HG03196 (cell line): ENCODE data around the gene FBXL20.
"Not testable (repeated sequence)": the region's sequence is repeated elsewhere in the genome, so short reads cannot be mapped to it uniquely, and the experiment has no call there.

Source experiments
- ATAC-seq: cut with Tn5 transposase; IDR thresholded peaks from one replicate; pipeline ENCODE4 v1.9.1; 2021; ENCODE audit not compliant: unreplicated experiment

Gene FBXL20

GRCh38 chr17:39391448-39391847, 10.0 kb downstream of the FBXL20 start:
- no peak for ATAC-seq

GRCh38 chr17:39385040-39385439, 16.4 kb downstream of the FBXL20 start:
- no peak for ATAC-seq

GRCh38 chr17:39380144-39380543, 21.3 kb downstream of the FBXL20 start:
- no peak for ATAC-seq

GRCh38 chr17:39376434-39376833, 25.0 kb downstream of the FBXL20 start:
- ATAC-seq, result no peak

GRCh38 chr17:39367805-39368204, 33.6 kb downstream of the FBXL20 start:
- ATAC-seq, result not testable (repeated sequence)

GRCh38 chr17:39365872-39366271, 35.6 kb downstream of the FBXL20 start:
- ATAC-seq, result no peak

- no peak for ATAC-seq
Observed at GRCh38 chr17:39365242-39365641, 36.2 kb downstream of the FBXL20 start.

- ATAC-seq, result no peak
Observed at GRCh38 chr17:39364236-39365025, 37.0 kb downstream of the FBXL20 start.

GRCh38 chr17:39361064-39361463, 40.4 kb downstream of the FBXL20 start:
- no peak for ATAC-seq

- ATAC-seq, result no peak
Observed at GRCh38 chr17:39360537-39360936, 40.9 kb downstream of the FBXL20 start.

GRCh38 chr17:39359994-39360393, 41.4 kb downstream of the FBXL20 start:
- no peak for ATAC-seq

- no peak for ATAC-seq
Observed at GRCh38 chr17:39357986-39358385, 43.4 kb downstream of the FBXL20 start.

GRCh38 chr17:39357488-39357887, 43.9 kb downstream of the FBXL20 start:
- ATAC-seq, result no peak

GRCh38 chr17:39352986-39353385, 48.4 kb downstream of the FBXL20 start:
- ATAC-seq, result no peak

- ATAC-seq, result no peak
Observed at GRCh38 chr17:39352511-39352910, 48.9 kb downstream of the FBXL20 start.

GRCh38 chr17:39351508-39351907, 49.9 kb downstream of the FBXL20 start:
- no peak for ATAC-seq

GRCh38 chr17:39349246-39349645, 52.2 kb downstream of the FBXL20 start:
- no peak for ATAC-seq

GRCh38 chr17:39346863-39347262, 54.6 kb downstream of the FBXL20 start:
- ATAC-seq, result not testable (repeated sequence)

- ATAC-seq, result no peak
Observed at GRCh38 chr17:39341541-39341940, 59.9 kb downstream of the FBXL20 start.

- ATAC-seq, result no peak
Observed at GRCh38 chr17:39340731-39341130, 60.7 kb downstream of the FBXL20 start.

GRCh38 chr17:39339272-39339671, 62.2 kb downstream of the FBXL20 start:
- ATAC-seq, result no peak

GRCh38 chr17:39337649-39338048, 63.8 kb downstream of the FBXL20 start:
- not testable (repeated sequence) for ATAC-seq

GRCh38 chr17:39335704-39336223, 65.7 kb downstream of the FBXL20 start:
- no peak for ATAC-seq
